ENCODE results near the gene FBXO33.

The FBXO33 gene

DNA sequence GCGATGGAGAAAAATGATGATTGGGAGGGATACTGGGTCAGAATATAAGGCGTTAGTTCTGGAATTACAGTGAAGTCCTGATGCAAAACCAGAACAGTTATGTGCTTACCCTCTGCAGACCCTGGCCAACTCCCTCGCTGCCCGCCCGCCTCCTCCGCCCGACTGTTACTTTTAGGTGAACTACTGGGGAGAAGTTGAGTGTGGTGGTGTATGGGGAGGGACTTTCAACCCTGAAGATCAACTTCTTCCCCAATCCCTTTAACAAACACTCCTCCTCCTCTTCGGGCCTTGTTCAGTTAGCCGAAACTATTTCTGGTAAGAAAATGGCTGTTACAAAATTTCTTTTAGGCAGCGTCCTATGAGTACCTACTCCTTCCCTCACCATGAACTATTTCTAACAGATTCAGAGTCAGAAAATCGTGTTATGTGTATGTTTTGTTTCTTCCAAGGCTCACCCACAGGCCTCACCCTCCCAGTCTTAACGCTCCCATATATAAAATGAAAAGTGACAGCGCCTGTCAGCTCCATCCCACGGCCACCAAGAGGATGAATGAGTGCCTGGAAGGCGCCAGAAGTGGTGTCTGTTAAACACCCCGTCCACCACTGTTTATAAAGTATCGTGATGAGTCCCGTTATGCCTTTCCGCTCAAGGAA lies 1.3 kb downstream of the FBXO33 start:
- DNase-seq = no peak

DNA sequence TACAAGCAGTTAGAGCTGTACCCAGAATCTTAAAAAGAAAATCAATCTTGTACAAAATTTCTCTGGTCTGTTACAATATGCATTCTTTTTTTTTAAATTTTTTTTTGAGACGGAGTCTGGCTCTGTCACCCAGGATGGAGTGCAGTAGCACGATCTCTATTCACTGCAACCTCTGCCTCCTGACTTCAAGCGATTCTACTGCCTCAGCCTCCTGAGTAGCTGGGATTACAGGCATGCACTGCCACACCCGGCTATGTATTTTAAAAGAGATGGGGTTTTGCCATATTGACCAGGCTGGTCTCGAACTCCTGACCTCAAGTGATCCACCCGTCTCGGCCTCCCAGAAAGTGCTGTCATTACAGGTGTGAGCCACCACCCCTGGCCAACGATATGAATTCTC lies 4.1 kb downstream of the FBXO33 start:
- no peak for DNase-seq

DNA sequence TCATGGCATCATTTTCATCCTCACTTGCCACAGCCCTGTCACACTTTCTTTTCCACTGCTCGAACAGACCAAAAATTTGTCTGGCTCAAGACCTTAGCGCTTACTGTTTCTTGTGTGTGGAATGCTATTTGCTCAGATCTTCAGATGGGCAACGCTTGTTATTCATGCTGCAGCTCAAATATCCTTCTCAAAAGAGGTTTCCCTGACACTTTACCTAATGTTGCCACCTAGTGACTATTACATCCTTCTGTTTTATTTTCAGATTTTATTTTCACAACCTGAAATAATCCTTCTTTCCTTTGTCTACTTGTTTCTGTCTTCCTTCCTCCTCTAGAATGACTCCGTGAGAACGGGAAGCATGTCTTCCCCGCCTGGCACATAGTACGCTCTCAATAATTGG lies 5.6 kb downstream of the FBXO33 start:
- DNase-seq = peak in 1 of 2 experiments; percentile 43

DNA sequence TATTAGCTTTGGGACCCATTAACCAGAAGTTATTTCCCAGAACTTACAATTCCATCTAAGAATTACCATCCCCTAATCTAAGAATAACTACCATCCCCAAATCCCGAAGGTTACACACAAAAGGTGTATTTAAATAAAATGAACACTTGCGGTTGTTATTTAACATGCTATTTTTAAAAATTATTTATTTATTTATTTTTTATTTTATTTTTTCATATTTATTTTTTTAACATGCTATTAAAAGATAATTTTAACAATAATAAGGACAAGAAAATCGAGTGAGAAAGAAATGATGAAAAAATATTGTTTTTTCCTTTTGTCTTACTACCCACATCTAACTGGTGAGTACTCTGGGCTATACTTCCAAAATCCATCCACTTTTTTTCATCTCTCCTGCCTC lies 6.3 kb downstream of the FBXO33 start:
- no peak for DNase-seq

DNA sequence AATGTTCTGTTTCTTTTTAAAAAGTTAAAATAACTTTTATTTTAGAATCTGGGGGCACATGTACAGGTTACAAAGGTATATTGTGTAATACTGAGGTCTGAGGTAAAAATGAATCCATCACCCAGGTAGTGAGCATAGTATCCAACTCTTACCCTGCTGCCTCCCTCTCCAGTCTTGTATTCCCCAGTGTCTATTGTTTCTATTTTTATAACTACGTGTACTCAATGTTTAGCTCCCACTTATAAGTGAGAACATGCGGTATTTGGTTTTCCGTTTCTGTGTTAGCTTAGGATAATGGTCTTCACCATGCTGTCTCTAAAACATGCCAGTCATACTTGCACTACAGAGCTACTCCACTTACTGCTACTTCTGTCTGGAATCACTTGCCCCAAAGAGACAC lies 8.4 kb downstream of the FBXO33 start:
- DNase-seq = no peak

DNA sequence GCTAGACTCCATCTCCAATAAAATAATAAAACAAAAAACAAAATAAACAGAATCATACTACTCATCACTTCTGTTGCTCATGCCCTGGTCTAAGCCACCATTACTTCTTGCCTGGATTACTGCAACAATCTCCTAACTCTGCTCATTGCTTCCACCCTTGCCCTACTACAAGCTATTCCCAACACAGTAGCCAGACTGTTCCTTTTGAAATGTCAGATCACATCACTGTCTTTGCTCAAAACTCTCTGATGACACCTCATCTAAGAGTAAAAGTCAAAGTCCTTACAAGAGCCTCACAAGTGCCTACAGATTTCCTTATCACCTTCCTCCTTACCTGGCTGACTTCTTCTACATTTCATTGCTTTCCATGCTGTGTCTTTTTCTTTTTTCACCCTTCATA lies 10.0 kb downstream of the FBXO33 start:
- no peak for DNase-seq

DNA sequence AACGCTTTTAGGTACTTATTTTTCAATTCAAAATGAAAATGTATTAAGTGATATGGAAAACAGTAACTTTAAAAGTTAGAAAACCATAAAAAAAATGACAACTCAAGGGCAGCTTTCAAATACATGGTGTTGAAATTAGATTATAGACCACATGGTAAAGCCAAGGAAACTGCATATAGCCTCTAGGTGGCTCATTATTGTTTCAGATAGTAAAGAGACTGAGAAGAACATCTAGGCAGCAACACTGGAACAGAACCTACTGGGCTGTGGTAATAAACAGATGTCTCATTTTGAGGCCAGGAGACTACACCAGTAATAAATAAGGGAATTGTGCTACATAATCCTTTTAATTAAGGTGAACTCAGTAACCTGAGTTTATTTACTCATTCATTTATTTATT lies 13.0 kb downstream of the FBXO33 start:
- DNase-seq = peak in 1 of 2 experiments; percentile 16

DNA sequence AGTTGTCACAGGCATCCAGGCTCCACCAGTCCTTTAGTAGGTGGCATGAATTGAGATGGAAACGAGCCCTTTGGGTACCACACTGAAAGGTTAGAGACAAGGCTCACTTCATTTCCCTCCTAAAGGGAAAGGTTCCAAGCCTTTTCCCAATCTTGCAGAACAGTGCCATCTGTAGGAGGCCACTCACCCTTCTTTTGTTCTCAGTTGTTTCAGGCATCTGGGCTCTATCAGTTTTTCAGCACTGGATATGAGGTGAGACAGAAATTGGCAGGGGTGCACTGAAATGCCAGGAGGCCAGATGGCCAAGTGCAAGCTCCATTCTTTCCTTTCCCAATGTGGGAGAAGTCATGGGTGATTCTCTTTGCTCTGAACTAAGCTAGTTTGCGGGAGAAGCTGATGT lies 15.2 kb downstream of the FBXO33 start:
- no peak for DNase-seq

DNA sequence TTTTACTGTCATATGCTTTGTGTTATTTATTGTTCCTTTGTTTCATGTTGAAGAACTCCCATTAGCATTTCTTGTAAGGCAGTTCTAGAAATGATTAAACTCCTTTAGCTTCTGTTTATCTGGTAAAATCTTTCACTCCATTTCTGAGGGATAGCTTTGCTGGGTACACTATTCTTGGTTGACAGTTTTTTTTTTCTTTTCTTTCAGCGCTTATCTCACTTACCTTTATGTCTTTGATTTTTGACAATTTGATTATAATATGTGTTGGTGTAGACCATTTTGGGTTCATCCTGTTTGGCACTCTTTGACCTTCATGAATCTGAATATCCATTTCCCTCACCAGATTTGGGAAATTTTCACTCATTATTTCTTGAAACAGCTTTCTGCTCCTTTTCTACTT lies 16.2 kb downstream of the FBXO33 start:
- no peak for DNase-seq

DNA sequence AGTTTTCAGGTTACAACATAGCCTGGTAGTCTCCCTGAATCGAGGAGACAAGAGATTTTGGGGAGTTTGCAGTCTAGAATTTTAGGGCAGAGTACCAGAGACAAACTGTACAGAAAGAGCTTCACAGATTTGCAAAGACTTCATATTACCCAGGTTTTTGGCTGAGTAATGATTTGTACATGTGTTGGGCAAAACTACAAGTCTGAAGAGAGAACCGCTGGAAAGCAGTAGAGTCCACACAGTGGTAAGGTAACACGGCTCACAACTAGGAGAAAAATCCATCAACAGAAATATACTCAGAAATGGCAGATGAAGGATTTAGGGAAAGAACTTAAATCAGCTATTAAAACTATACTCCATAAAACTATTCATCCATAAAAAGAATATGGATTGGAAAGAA lies 25.7 kb downstream of the FBXO33 start:
- no peak for DNase-seq

DNA sequence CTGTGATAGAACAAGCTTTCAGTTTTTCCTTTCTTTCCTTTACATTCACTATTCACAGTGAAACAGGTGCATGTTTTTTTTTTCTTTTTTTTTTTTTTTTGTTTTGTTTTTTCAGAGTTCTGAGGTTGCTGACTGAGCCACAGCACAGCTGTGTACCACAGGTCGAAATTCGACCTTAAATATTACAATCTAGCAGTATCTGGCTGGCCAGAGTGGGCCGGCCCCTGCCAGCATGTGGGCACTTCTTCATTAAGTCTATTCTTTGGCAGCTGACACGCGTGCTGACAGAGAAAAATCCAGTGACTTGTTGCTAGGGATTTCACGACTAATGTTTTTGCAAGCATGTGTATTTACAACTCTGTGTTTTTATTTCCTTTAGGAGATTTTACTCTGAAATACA lies 33.9 kb downstream of the FBXO33 start:
- DNase-seq = no peak

DNA sequence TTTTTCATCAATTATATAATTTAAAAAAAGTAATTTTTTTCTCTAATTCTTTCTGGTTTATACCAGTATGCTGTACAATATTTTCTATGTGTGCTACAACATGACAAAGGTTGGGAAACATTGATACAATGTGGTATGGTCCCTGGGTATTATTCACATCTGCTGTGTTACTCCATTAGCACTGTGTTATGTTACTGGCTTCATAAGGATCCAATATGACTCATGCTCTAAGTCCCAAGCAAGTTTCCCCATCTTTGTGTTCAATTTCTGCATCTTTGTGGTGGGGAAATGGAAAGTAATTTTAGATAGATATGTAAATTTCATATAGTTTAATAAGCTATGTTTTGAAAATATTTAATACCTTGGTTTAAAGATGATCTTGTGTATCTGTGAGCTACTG lies 35.8 kb downstream of the FBXO33 start:
- no peak for DNase-seq

DNA sequence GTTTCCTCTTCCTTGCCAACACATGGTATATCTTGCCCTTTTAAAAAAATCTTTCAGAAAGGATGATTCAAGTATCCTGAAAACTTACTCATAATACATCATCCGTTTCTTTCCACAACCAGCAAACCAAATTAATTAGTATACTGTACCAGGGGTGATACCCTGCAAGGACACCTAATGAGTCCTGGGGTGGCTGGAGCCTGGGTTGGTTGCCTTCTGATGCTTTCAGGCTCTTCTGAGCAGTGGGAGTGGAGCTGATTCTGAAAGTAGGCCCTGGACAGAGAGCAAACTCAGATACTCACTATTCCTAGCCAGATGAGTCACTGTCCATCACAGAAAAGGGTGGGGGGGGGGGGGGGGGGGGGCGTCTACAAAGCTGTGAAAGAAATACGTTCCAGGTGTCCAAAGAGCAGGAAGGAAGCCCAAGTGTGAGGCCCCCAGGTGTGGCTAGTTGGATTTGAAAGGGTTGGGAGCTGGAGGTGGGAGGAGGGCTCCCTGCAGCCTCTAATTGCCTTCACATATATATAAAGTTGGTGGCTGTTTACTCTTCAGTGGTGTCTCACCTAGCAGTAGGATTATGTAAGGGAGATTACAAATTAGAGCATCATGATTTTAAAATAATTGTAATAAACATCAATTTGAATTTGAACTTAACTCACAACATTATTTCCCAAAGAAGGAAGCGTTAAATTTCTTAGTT lies 36.5 kb downstream of the FBXO33 start:
- no peak for DNase-seq

DNA sequence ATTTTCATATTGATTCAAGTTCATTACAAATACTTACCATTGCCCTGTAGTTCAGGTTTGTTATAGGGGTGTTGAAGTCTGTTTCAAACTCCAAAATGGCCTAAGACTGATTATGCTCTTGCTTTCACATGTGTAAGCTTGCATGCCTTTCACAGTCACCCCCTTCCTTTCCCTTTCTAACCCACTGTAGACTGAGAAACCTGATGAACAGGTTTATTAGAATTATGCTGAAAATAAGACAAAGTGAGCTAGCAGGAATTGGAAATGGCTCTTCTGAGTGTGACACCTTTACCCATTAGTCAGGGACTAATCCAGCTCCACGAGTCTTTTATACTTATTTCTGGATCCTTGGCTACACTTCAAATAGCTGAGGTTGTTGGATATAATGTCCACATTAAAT lies 38.9 kb downstream of the FBXO33 start:
- DNase-seq = no peak

DNA sequence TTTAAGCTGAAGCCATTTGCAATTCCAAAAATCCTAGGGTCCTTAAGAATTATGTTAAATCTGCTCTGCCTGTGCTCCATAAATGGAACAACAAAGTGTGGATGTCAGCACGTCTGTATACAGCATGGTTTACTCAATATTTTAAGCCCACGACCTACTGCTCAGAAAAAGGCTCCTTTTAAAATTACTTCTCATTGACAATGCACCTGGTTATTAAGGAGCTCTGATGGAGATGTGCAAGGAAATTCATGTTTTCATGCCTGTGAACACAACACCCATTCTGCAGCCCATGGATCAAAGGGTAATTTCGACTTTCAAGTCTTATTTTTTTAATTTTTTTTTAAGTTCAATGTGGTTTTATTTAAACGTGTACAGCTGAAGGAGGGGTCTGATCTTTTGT lies 48.1 kb downstream of the FBXO33 start:
- DNase-seq = no peak

DNA sequence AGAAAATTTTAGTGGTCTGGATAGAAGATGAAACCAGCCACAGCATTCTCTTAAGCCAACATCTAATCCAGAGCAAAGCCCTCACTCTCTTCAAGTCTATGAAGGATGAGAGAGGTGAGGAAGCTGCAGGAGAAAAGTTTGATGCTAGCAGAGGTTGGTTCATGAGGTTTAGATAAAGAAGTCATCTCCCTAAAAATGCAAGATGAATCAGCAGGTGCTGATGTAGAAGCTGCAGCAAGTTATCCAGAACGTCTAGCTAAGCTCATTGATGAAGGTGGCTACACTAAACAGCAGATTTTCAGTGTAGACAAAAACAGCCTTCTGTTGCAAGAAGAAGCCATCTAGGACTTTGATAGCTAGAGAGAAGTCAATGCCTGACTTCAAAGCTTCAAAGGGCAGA lies 48.5 kb downstream of the FBXO33 start:
- no peak for DNase-seq

DNA sequence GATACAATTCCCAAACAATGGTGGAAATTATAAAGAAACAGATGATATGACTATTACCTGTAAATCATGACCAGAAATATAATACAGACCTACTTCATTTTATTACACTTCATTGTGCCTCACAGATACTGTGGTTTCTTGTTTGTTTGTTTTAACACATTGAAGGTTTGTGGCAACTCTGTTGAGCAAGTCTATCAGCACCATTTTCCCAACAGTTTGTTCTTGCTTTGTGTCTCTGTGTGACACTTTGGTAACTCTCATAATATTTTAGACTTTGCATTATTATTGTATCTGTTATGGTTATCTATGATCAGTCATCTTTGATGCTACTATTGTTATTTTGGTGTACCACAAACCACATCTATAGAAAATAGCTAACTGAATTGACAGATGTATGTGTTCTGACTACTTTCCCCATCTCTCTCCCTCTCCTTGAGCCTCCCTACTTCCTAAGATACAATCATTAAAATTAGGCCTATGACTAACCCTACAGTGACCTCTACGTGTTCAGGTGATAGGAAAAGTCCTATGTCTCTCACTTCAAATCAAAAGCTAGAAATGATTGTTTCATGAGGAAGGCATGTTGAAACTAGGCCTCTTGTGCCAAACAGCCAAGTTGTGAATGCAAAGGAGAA lies 49.1 kb downstream of the FBXO33 start:
- DNase-seq = no peak

DNA sequence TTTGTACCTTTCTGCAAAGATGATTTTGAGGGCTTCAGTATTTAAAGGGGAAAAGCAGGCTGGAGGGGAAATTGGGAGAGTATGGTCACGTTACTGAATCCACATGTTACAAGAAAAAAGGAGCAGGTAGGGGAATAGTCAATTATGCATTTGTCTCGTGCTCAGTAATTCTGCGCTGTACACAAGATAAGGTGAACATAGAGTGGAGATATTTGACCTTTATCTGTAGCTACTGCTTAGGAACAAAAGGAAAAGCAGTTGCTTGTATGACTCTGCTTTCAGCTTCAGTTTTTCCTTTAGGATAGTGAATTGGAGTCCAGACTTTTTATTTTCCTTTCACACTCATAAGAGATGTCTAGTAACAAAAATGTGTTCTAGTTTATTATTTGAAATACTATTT lies 49.8 kb downstream of the FBXO33 start:
- no peak for DNase-seq

DNA sequence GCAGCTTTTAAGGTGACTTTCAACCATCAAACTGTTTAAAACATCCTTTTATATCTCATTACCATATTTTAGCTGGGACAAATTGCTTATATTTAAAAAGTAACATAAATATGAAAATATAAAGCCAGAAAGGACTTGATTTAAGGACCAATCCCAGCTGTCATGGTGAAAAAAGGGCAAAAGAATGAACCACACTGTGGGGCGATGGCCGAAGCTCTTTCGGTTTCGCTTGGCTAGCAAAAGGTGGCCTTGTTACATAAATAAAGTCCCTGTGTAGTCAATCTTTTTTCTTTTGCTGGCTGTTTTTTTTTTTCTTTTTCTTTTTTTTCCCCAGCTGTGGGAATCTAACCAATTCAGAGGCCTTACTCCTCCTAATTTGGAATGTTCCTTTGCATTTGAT lies 50.9 kb downstream of the FBXO33 start:
- no peak for DNase-seq

DNA sequence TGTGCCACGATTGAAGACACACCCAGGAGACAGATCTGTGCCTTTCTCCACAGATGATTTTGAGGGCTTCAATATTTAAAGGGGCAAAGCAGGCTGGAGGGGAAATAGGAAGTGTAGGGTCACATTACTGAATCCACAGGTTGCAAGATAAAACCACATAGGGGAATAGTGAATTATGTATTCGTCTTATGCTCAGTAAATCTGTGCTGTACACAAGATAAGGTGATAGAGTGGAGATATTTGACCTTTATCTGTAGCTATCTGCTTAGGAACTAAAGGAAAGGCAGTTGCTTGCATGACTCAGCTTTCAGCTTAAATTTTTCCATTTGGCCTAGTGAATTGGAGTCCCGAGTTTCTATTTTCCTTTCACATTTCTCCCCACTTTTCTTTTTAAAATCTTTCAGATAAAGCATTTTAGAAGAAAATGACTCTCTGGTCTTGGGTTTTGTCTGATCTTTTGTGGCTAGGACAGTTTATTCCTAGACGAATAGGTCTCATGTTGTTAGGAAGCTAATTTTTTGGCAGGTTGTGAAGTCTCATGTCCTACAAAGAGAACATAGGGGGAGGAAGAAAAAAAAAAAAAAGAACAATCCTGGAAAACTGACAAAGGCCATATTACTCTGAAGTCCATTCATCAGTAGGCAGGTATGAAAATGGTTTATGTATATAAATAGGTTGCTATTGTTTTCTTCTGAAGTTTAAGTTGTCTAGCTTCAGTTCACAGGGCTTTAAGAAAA lies 55.4 kb downstream of the FBXO33 start:
- DNase-seq = peak; percentile 9 to 32

DNA sequence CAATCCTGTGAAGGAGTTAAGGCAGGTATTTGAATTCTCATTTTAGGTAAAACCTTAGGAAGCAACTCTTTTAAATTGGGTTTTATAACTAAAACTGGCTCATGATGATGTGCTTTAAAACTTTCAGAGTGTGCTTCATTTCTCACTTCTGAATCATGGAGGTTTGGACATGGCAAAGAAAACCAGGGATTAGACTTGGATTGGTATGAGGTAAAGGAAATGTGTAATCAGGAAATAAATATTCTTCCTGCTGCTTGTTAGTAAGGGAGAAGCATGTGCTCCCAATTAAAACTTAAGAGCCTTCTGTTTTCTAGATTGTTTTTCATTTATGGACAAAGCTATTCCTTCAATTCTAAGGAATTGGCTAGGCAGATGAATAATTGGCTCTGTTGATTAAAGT lies 57.4 kb downstream of the FBXO33 start:
- peak in 1 of 2 experiments; percentile 13 for DNase-seq

DNA sequence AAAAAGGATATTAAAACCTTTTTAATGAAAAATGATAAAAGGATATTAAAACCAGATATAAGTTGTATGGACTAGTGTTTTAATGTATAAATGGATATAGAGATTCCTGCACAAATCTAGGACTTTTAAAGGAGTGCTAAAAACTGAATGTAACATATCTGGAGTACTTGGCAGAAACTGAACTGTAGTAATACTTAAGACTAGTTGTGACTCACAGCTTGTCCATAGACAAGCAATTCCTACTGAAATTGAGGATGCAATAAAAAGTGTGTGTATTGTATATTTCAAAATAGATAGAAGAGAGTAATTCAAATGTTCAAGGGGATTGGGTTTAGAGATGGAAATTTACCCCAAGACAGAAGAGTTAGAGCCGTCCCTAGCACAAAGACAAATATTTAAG lies 59.6 kb downstream of the FBXO33 start:
- no peak for DNase-seq

DNA sequence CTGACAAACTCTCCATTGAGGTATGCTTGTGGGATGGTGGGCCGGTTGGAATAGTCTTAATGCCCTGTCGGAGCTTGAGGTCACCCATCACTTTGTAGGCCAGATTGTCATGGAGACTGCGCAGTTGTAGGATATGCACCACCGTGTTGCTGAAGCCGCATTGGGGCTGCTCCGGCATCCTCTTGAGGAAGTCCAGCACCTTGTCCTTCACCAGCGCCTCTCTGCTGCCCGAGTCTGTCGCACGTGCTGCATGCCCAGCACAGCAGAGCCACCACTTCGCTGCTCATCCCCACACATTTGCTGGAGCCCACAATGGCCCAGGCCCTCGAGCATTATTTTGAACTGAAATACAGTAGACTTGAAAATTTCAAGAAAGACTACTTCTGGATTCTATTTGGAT lies 61.8 kb downstream of the FBXO33 start:
- DNase-seq = no peak

DNA sequence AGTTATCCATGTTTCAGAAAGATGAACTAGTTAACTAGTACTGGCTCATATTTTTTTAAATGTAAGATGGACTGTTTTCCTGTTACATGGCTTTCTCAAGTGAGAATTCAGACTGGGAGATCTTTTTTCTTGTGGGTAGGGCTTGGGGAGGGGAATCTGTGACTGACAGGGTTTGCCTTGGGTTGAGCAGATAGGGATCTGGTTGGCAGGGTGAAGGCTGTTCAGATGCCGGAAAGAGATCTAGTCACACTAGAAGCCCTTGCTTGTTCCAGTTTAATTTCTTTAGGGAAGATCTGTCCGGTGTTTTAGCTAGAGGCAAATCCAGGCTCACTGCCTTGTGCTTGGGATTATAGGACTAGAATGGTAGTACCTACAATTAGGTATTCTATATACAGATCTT lies 63.2 kb downstream of the FBXO33 start:
- no peak for DNase-seq
